GM12891 (cell line): Measurements from ENCODE around the gene KDM4B.
"Not testable (repeated sequence)": the region's sequence is repeated elsewhere in the genome, so short reads cannot be mapped to it uniquely, and the experiment has no call there.

ENCODE experiments used
- POLR2A ChIP-seq: IDR thresholded peaks from 2 replicates; pipeline ENCODE4 v1.6.1; 2011; ENCODE audit warnings: low read depth, low read length, control low read depth
- POLR2AphosphoS5 ChIP-seq: IDR thresholded peaks from 2 replicates; pipeline ENCODE4 v1.6.1; 2011; ENCODE audit warnings: low read depth, low read length, control low read depth
- POU2F2 ChIP-seq: IDR thresholded peaks from 2 replicates; pipeline ENCODE4 v1.6.1; 2011; ENCODE audit warnings: low read depth, mild to moderate bottlenecking, control low read depth, low read length, moderate library complexity
- TAF1 ChIP-seq: IDR thresholded peaks from 2 replicates; pipeline ENCODE4 v1.6.1; 2011; ENCODE audit warnings: low read depth, low read length, control low read depth

DNA sequence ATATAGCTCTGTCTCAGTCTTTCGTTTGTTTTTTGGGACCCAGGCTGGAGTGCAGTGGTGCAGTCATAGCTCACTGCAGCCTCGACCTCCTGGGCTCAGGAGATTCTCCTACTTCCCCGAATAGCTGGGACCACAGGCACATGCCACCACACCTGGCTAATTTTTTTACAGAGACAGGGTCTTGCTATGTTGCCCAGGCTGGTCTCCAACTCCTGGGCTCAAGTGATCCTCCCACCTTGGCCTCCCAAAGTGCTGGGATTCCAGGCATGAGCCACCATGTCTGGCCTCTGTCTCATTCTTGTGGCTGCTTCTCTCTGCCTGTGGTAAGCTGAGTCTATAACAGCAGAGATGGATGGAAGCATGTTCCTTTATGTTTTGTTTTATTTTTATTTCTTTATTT is 226.7 kb downstream of the KDM4B start:
- TF ChIP-seq POLR2A, POU2F2, POLR2AphosphoS5, TAF1: not testable (repeated sequence)
